ENCODE measurements around the gene CDC23.
A peak's percentile ranks its signal among the peaks of the same experiment; 100 is the strongest.
"Not testable (repeated sequence)": the region's sequence is repeated elsewhere in the genome, so short reads cannot be mapped to it uniquely, and the experiment has no call there.

The CDC23 gene

GRCh38 chr5:138180841-138181240 is 32.3 kb downstream of the CDC23 start:
- Mint-ChIP-seq H3K36me3 (ENCODE audit: low read depth) (peaks cover 30% of the 10 kb centered on the region), H3K4me3 (no peak overlapping the region), H3K27me3 (no peaks in the 10 kb centered on the region), H3K4me1 (ENCODE audit: low read depth) (peaks cover 10% of the 10 kb centered on the region), H3K27ac (no peak overlapping the region), H3K9me3 (no peaks in the 10 kb centered on the region)
- intact Hi-C loops (cut with micrococcal nuclease) = no loop called here

GRCh38 chr5:138180183-138180782 is 32.8 kb downstream of the CDC23 start:
- H3K27me3 Mint-ChIP-seq = no peaks in the 10 kb centered on the region
- H3K4me3 Mint-ChIP-seq = no peak overlapping the region
- H3K9me3 Mint-ChIP-seq = no peaks in the 10 kb centered on the region
- H3K36me3 Mint-ChIP-seq (ENCODE audit: low read depth) = peaks cover 34% of the 10 kb centered on the region
- intact Hi-C loops (cut with micrococcal nuclease) = no loop called here
- no peak overlapping the region for H3K27ac Mint-ChIP-seq
- H3K4me1 Mint-ChIP-seq (ENCODE audit: low read depth) = peaks cover 8% of the 10 kb centered on the region

GRCh38 chr5:138179277-138179857 is 33.8 kb downstream of the CDC23 start:
- Mint-ChIP-seq H3K4me3 (no peak overlapping the region), H3K9me3 (no peaks in the 10 kb centered on the region), H3K4me1 (ENCODE audit: low read depth) (peaks cover 8% of the 10 kb centered on the region), H3K36me3 (ENCODE audit: low read depth) (peaks cover 34% of the 10 kb centered on the region), H3K27me3 (no peaks in the 10 kb centered on the region), H3K27ac (no peak overlapping the region)
- intact Hi-C loops (cut with micrococcal nuclease) = no loop called here

DNA sequence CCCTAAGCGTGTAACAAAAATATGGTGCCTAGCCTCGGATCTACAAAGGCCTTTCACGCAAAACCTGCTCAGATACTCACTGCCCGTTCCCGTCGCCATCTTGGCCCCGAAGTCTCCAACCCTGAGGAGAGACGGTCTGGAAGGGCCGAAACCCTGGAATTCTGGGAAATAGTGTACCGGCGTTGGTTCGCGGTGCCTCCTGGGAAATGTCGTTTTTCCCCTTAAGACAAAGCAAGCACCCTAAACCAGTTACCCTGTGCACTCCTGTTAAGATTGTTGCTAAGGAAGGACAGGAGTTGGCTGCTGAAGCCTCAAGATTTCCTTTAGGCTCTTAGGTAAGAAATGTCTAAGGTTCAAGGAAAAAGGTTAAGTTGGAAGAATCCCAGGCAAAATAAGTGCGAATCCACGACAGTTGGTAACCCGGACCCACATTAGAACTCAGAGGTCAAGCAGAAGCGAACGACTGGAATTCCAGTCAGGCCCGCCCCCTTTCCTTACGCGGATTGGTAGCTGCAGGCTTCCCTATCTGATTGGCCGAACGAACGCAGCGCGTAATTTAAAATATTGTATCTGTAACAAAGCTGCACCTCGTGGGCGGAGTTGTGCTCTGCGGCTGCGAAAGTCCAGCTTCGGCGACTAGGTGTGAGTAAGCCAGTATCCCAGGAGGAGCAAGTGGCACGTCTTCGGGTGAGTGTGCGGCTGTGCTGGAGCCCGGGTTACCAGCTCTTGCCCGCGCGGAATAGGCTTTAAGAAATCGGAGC is 34.4 kb downstream of the CDC23 start, which contains the start of the genes BRD8 and KIF20A:
Gene BRD8, minus strand, starts transcription at position 115 of the 761 bp plus-strand sequence. Its CDS starts 16 bp downstream, at position 99.
Gene KIF20A, plus strand, starts transcription at position 597 of the 761 bp plus-strand sequence. CDS start 569 bp downstream, outside the sequence.
- intact Hi-C loops (cut with micrococcal nuclease) = loop anchor here (1.0 kb wide), 1 partner anchor 35 kb away; the partner anchor contains the start of gene CDC23
- peaks cover 10% of the 10 kb centered on the region for H3K4me1 Mint-ChIP-seq (ENCODE audit: low read depth)
- peaks cover 34% of the 10 kb centered on the region for H3K36me3 Mint-ChIP-seq (ENCODE audit: low read depth)
- no peak within 1 kb of the TSS for H3K4me3 Mint-ChIP-seq
- H3K27me3 Mint-ChIP-seq = no peaks in the 10 kb centered on the region
- no peaks in the 10 kb centered on the region for H3K9me3 Mint-ChIP-seq
- H3K27ac Mint-ChIP-seq = no peak within 1 kb of the TSS

DNA sequence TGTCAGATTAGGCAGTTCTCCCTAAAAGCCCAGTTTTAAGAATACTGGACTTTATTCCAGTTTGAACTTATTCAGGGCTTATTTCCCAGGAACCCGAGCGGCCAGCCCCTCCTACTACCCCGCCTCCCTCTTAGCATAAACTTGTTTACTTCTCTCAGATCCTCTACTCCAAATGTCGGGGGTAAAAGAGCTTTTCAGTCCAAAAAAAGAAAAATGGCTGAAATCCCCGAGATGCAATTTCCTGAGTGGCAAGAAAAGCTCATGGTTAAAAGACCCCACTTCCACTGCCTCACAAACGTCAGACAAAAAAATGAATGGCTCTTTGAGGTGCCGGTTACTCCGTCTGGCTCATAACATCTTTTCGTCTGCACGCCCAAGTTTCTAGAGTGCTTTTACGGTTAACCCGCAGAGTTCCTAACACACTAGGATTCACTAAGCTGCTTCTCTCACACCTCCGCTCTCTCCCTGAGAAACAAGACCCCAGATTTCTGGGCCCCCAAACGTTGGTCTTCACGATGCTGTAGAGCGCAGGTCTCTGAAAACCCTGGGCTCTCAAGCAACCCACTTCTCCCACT is 35.1 kb downstream of the CDC23 start:
- Mint-ChIP-seq H3K27me3 (no peaks in the 10 kb centered on the region), H3K36me3 (ENCODE audit: low read depth) (peaks cover 41% of the 10 kb centered on the region), H3K4me1 (ENCODE audit: low read depth) (peaks cover 14% of the 10 kb centered on the region), H3K4me3 (no peak overlapping the region), H3K9me3 (no peaks in the 10 kb centered on the region), H3K27ac (no peak overlapping the region)
- intact Hi-C loops (cut with micrococcal nuclease) = loop anchor here (1.0 kb wide), 1 partner anchor 35 kb away; the partner anchor contains the start of gene CDC23

DNA sequence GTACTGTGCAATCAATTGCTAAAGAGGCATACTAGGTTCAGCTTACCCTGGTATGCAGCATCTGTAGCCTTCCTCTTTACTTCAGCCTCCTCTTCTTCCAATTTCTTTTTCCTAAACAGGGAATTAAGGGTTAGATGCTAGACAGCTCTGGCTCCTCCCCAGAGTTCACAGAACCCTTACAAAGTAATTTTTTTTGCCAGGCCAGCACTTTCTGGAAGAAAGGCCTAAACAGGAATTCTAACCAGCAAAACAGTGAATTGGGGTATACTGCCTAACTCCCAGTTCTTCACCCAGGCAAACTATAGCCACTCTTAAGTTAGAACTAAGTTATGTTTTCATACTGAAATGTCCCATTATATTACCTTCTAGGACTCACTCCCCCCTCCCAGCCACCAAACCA is 42.8 kb downstream of the CDC23 start:
- peaks cover 15% of the 10 kb centered on the region for H3K4me1 Mint-ChIP-seq (ENCODE audit: low read depth)

GRCh38 chr5:138169124-138169523 is 44.0 kb downstream of the CDC23 start:
- Mint-ChIP-seq H3K9me3 (no peaks in the 10 kb centered on the region), H3K4me3 (no peak overlapping the region), H3K4me1 (ENCODE audit: low read depth) (peaks cover 15% of the 10 kb centered on the region), H3K27ac (no peak overlapping the region), H3K36me3 (ENCODE audit: low read depth) (peaks cover 100% of the 10 kb centered on the region), H3K27me3 (no peaks in the 10 kb centered on the region)
- intact Hi-C loops (cut with micrococcal nuclease) = no loop called here

More for the DNA sequence above, 42.8 kb downstream of the CDC23 start:
- Mint-ChIP-seq H3K9me3 (no peaks in the 10 kb centered on the region), H3K4me3 (no peak overlapping the region), H3K36me3 (ENCODE audit: low read depth) (peaks cover 100% of the 10 kb centered on the region), H3K27ac (peak overlapping the region; percentile 55), H3K27me3 (no peaks in the 10 kb centered on the region)
- intact Hi-C loops (cut with micrococcal nuclease) = no loop called here

- intact Hi-C loops (cut with micrococcal nuclease) = no loop called here
- Mint-ChIP-seq H3K4me3 (no peak overlapping the region), H3K36me3 (ENCODE audit: low read depth) (peaks cover 100% of the 10 kb centered on the region), H3K27ac (no peak overlapping the region), H3K9me3 (no peaks in the 10 kb centered on the region), H3K27me3 (no peaks in the 10 kb centered on the region), H3K4me1 (ENCODE audit: low read depth) (no peaks in the 10 kb centered on the region)
Measured at GRCh38 chr5:138163721-138164120, 49.4 kb downstream of the CDC23 start.

- no peaks in the 10 kb centered on the region for H3K9me3 Mint-ChIP-seq
- no peak overlapping the region for H3K4me3 Mint-ChIP-seq
- peaks cover 99% of the 10 kb centered on the region for H3K36me3 Mint-ChIP-seq (ENCODE audit: low read depth)
- H3K4me1 Mint-ChIP-seq (ENCODE audit: low read depth) = no peaks in the 10 kb centered on the region
- H3K27ac Mint-ChIP-seq = no peak overlapping the region
- intact Hi-C loops (cut with micrococcal nuclease) = no loop called here
- no peaks in the 10 kb centered on the region for H3K27me3 Mint-ChIP-seq
Measured at GRCh38 chr5:138160706-138161105, 52.4 kb downstream of the CDC23 start.

DNA sequence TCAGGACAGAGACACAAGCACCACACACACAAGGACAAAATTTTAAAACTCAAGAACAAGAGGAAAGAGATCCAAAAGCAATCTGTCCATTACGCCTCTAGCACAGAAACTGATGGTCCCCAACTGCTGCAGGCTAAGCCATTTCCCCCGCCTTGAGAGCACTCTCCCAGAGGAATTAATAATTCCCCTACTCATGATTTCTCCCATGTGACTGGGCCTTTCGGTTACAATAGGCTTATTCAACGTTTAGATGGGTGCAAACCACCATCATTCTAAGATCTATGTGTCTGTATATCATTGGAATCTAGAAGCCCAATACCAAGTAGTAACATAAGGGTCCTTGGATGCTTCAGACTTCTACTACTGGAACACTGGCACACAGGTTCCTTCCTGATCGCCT is 53.5 kb downstream of the CDC23 start:
- Mint-ChIP-seq H3K4me1 (ENCODE audit: low read depth) (no peaks in the 10 kb centered on the region), H3K36me3 (ENCODE audit: low read depth) (peaks cover 88% of the 10 kb centered on the region), H3K27me3 (no peaks in the 10 kb centered on the region), H3K4me3 (no peak overlapping the region), H3K27ac (no peak overlapping the region), H3K9me3 (no peaks in the 10 kb centered on the region)
- intact Hi-C loops (cut with micrococcal nuclease) = no loop called here

GRCh38 chr5:138157626-138158025 is 55.5 kb downstream of the CDC23 start:
- H3K27me3 Mint-ChIP-seq = no peaks in the 10 kb centered on the region
- H3K27ac Mint-ChIP-seq = no peak overlapping the region
- intact Hi-C loops (cut with micrococcal nuclease) = no loop called here
- no peak overlapping the region for H3K4me3 Mint-ChIP-seq
- H3K36me3 Mint-ChIP-seq (ENCODE audit: low read depth) = peaks cover 68% of the 10 kb centered on the region
- H3K4me1 Mint-ChIP-seq (ENCODE audit: low read depth) = no peaks in the 10 kb centered on the region
- no peaks in the 10 kb centered on the region for H3K9me3 Mint-ChIP-seq

DNA sequence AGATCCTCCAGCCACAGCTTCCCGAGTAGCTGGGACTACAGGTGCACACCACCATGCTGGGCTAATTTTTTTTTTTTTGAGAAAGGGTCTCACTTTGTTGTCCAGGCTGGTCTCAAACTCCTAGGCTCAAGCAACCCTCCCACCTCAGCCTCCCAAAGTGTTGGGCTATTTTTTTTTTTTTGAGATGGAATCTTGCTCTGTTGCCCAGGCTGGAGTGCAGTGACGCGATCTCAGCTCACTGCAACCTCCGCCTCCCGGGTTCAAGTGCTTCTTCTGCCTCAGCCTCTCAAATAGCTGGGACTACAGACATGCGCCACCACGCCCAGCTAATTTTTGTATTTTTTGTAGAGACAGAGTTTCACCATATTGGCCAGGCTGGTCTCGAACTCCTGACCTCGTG is 57.1 kb downstream of the CDC23 start:
- peaks cover 51% of the 10 kb centered on the region for H3K36me3 Mint-ChIP-seq (ENCODE audit: low read depth)
- H3K4me3 Mint-ChIP-seq; H3K9me3 Mint-ChIP-seq; H3K27ac Mint-ChIP-seq; intact Hi-C loops (cut with micrococcal nuclease); H3K4me1 Mint-ChIP-seq (ENCODE audit: low read depth); H3K27me3 Mint-ChIP-seq: not testable (repeated sequence)

- no peaks in the 10 kb centered on the region for H3K9me3 Mint-ChIP-seq
- H3K4me1 Mint-ChIP-seq (ENCODE audit: low read depth) = no peaks in the 10 kb centered on the region
- H3K27me3 Mint-ChIP-seq = peaks cover 7% of the 10 kb centered on the region
- intact Hi-C loops (cut with micrococcal nuclease) = no loop called here
- no peak overlapping the region for H3K4me3 Mint-ChIP-seq
- no peaks in the 10 kb centered on the region for H3K36me3 Mint-ChIP-seq (ENCODE audit: low read depth)
- no peak overlapping the region for H3K27ac Mint-ChIP-seq
Measured at GRCh38 chr5:138149530-138149929, 63.6 kb downstream of the CDC23 start.

DNA sequence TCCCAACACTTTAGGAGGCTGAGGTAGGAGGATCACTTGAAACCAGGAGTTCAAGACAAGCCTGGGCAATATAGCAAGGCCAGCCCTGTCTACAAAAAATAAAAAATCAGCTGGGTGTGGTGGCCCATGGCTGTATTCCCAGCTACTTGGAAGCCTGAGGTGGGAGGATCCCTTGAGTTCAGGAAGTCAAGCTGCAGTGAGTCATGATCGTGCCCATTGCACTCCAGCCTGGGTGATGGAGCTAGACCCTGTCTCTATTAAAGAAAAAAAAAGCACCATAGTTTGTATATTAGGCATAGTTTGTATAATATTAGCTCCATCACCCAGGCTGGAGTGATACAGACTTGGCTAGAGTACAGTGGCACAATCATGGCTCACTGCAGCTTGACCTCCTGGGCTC is 64.3 kb downstream of the CDC23 start:
- Mint-ChIP-seq H3K4me3 (no peak overlapping the region), H3K4me1 (ENCODE audit: low read depth) (no peaks in the 10 kb centered on the region), H3K9me3 (no peaks in the 10 kb centered on the region), H3K36me3 (ENCODE audit: low read depth) (no peaks in the 10 kb centered on the region), H3K27me3 (peaks cover 10% of the 10 kb centered on the region), H3K27ac (no peak overlapping the region)
- intact Hi-C loops (cut with micrococcal nuclease) = no loop called here

Measured in dendritic cell treated with granulocyte-macrophage colony-stimulating factor and Interleukin-4, amounts not matched to agents 40 ng/mL and 50 ng/mL, for 4 days (primary cell).